ENCODE data around the gene FADS6.

Gene FADS6

GRCh38 chr17:74883241-74883745 is 10.1 kb downstream of the FADS6 start:
- TF ChIP-seq OSR1 (CRISPR knock-in tag; IDR thresholded peaks at IDR 0.05): no peak
- TF ChIP-seq TCF4 (CRISPR knock-in tag; IDR thresholded peaks at IDR 0.05; ENCODE audit: borderline replicate concordance): no peak
- no peak for ATAC-seq

GRCh38 chr17:74882517-74883240 is 10.8 kb downstream of the FADS6 start:
- no peak for ATAC-seq

GRCh38 chr17:74881073-74881472 is 12.4 kb downstream of the FADS6 start:
- no peak for ATAC-seq
- TF ChIP-seq ZNF8 (CRISPR knock-in tag; IDR thresholded peaks at IDR 0.05) (no peak), RARB (CRISPR knock-in tag; IDR thresholded peaks at IDR 0.05) (no peak), SNAI2 (CRISPR knock-in tag; IDR thresholded peaks at IDR 0.05) (no peak), CSDC2 (CRISPR knock-in tag; IDR thresholded peaks at IDR 0.05) (no peak), ARNTL (CRISPR knock-in tag; IDR thresholded peaks at IDR 0.05; ENCODE audit: borderline replicate concordance, low read depth) (no peak), OSR1 (CRISPR knock-in tag; IDR thresholded peaks at IDR 0.05) (no peak), TOX (CRISPR knock-in tag; IDR thresholded peaks at IDR 0.05; ENCODE audit: borderline replicate concordance) (no peak), ISL1 (CRISPR knock-in tag; IDR thresholded peaks at IDR 0.05) (no peak), ZFP3 (CRISPR knock-in tag; IDR thresholded peaks at IDR 0.05) (no peak), POU6F1 (CRISPR knock-in tag; IDR thresholded peaks at IDR 0.05; ENCODE audit: borderline replicate concordance, low read depth) (no peak), ZNF565 (CRISPR knock-in tag; conservative IDR thresholded peaks at IDR 0.05; ENCODE audit: low read depth) (no peak), ZFP30 (CRISPR knock-in tag; IDR thresholded peaks at IDR 0.05) (no peak), CSRNP3 (CRISPR knock-in tag; IDR thresholded peaks at IDR 0.05) (no peak), ESRRG (CRISPR knock-in tag; IDR thresholded peaks at IDR 0.05) (no peak), ZC3H10 (CRISPR knock-in tag; IDR thresholded peaks at IDR 0.05) (no peak), BACH2 (CRISPR knock-in tag; IDR thresholded peaks at IDR 0.05; ENCODE audit: borderline replicate concordance) (no peak), TSHZ2 (CRISPR knock-in tag; IDR thresholded peaks at IDR 0.05) (no peak), PATZ1 (CRISPR knock-in tag; IDR thresholded peaks at IDR 0.05; ENCODE audit: borderline replicate concordance) (no peak), ZNF70 (CRISPR knock-in tag; IDR thresholded peaks at IDR 0.05) (no peak)

More at GRCh38 chr17:74882517-74883240, 10.8 kb downstream of the FADS6 start:
- TF ChIP-seq CREB5 (CRISPR knock-in tag; IDR thresholded peaks at IDR 0.05; ENCODE audit: low read depth) (no peak), ISL1 (CRISPR knock-in tag; IDR thresholded peaks at IDR 0.05) (no peak), PATZ1 (CRISPR knock-in tag; IDR thresholded peaks at IDR 0.05; ENCODE audit: borderline replicate concordance) (no peak), GLIS3 (CRISPR knock-in tag; IDR thresholded peaks at IDR 0.05) (no peak), ESRRG (CRISPR knock-in tag; IDR thresholded peaks at IDR 0.05) (no peak), ZNF8 (CRISPR knock-in tag; IDR thresholded peaks at IDR 0.05) (no peak), SNAI2 (CRISPR knock-in tag; IDR thresholded peaks at IDR 0.05) (no peak), TCF4 (CRISPR knock-in tag; IDR thresholded peaks at IDR 0.05; ENCODE audit: borderline replicate concordance) (no peak), CSDC2 (CRISPR knock-in tag; IDR thresholded peaks at IDR 0.05) (no peak), OSR1 (CRISPR knock-in tag; IDR thresholded peaks at IDR 0.05) (no peak), ZNF565 (CRISPR knock-in tag; conservative IDR thresholded peaks at IDR 0.05; ENCODE audit: low read depth) (no peak), BACH2 (CRISPR knock-in tag; IDR thresholded peaks at IDR 0.05; ENCODE audit: borderline replicate concordance) (no peak), ZFP3 (CRISPR knock-in tag; IDR thresholded peaks at IDR 0.05) (no peak), PPARA (CRISPR knock-in tag; IDR thresholded peaks at IDR 0.05; ENCODE audit: borderline replicate concordance) (no peak), ZFP30 (CRISPR knock-in tag; IDR thresholded peaks at IDR 0.05) (no peak)

Data from SK-N-SH treated with all-trans-retinoic acid at 6 μM for 48 hours (cell line).